HEK293T (cell line): ENCODE data around the gene PLOD2.

Experiments used
- BHLHE40 ChIP-seq: fragments of 450-650 bp; IDR thresholded peaks from 2 replicates; pipeline ENCODE4 v1.6.1; 2016; ENCODE audit warnings: mild to moderate bottlenecking, moderate library complexity, borderline replicate concordance
- FOXK2 ChIP-seq: fragments of 450-650 bp; IDR thresholded peaks from 2 replicates; pipeline ENCODE4 v1.6.1; 2016; ENCODE audit warnings: mild to moderate bottlenecking
- NFRKB ChIP-seq: fragments of 450-650 bp; IDR thresholded peaks from 2 replicates; pipeline ENCODE4 v1.6.1; 2016; ENCODE audit warnings: mild to moderate bottlenecking, moderate library complexity
- SP1 ChIP-seq: fragments of 450-650 bp; IDR thresholded peaks from 2 replicates; pipeline ENCODE4 v1.6.1; 2017
- ZNF384 ChIP-seq: fragments of 450-650 bp; IDR thresholded peaks from 2 replicates; pipeline ENCODE4 v1.6.1; 2016
- TF ChIP-seq, protein P1 (sequence below): fragments of 450-650 bp; IDR thresholded peaks from 2 replicates; pipeline ENCODE4 v1.6.1; 2016

DNA sequence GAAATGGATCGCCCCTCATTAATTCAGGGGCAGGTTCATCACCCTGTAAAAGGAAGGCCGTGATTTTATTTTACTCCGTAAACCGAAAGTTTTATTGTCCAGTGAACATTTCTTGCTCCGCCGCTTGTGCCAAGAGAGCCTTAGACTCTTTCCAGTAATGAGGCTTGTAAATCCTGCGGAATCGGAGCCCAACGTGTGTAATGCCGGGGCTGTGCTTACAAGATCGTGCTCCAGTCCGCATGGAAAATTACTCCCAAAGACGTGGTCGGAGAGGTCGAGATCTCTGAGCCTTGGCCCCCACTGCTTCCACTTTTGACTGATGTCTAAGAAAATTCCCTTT, 649 bp upstream of the PLOD2 start:
- no peak for TF ChIP-seq ZNF384
- TF ChIP-seq FOXK2 = no peak
- no peak for TF ChIP-seq BHLHE40
- TF ChIP-seq, protein P1, sequence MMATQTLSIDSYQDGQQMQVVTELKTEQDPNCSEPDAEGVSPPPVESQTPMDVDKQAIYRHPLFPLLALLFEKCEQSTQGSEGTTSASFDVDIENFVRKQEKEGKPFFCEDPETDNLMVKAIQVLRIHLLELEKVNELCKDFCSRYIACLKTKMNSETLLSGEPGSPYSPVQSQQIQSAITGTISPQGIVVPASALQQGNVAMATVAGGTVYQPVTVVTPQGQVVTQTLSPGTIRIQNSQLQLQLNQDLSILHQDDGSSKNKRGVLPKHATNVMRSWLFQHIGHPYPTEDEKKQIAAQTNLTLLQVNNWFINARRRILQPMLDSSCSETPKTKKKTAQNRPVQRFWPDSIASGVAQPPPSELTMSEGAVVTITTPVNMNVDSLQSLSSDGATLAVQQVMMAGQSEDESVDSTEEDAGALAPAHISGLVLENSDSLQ = no peak
- TF ChIP-seq SP1 = no peak
- TF ChIP-seq NFRKB = no peak
